T1000 (cell line): Measurements from ENCODE around the gene MAPK8IP3.

ENCODE experiments used
- DNase-seq: peaks from one replicate; lab custom pipeline; 2025; ENCODE audit warnings: mixed read lengths; lab: John Stamatoyannopoulos, UW

The MAPK8IP3 gene

GRCh38 chr16:1773703-1774447 is 67.9 kb downstream of the MAPK8IP3 start:
- peak; percentile 40 for DNase-seq

- no peak for DNase-seq
Observed at GRCh38 chr16:1774448-1774780, 68.4 kb downstream of the MAPK8IP3 start.

- DNase-seq: no peak
Observed at GRCh38 chr16:1775006-1775845, 69.2 kb downstream of the MAPK8IP3 start.

GRCh38 chr16:1775846-1776671 is 70.1 kb downstream of the MAPK8IP3 start:
- DNase-seq: no peak

GRCh38 chr16:1776672-1776955 is 70.6 kb downstream of the MAPK8IP3 start:
- no peak for DNase-seq

GRCh38 chr16:1776991-1777374 is 71.0 kb downstream of the MAPK8IP3 start:
- no peak for DNase-seq

GRCh38 chr16:1777375-1778199 is 71.6 kb downstream of the MAPK8IP3 start:
- no peak for DNase-seq

- DNase-seq: no peak
Observed at GRCh38 chr16:1778200-1779179, 72.5 kb downstream of the MAPK8IP3 start.

GRCh38 chr16:1779234-1779701 is 73.3 kb downstream of the MAPK8IP3 start:
- no peak for DNase-seq

- DNase-seq: no peak
Observed at GRCh38 chr16:1779741-1780676, 74.0 kb downstream of the MAPK8IP3 start.

- DNase-seq: no peak
Observed at GRCh38 chr16:1780677-1781072, 74.7 kb downstream of the MAPK8IP3 start.

- DNase-seq: no peak
Observed at GRCh38 chr16:1781254-1781653, 75.3 kb downstream of the MAPK8IP3 start.

GRCh38 chr16:1781758-1782407 is 75.9 kb downstream of the MAPK8IP3 start:
- no peak for DNase-seq

- peak; percentile 100 for DNase-seq
Observed at GRCh38 chr16:1782408-1783264, 76.6 kb downstream of the MAPK8IP3 start, which contains the start of the genes NUBP2 and SPSB3. Gene NUBP2, plus strand, starts transcription at chr16:1782960. Its CDS starts 61 bp downstream, at chr16:1783021. Gene SPSB3, minus strand, starts transcription at chr16:1782571. Its CDS starts 1,088 bp downstream, at chr16:1781483.

- DNase-seq: no peak
Observed at GRCh38 chr16:1784977-1785845, 79.2 kb downstream of the MAPK8IP3 start.

GRCh38 chr16:1785846-1786170 is 79.8 kb downstream of the MAPK8IP3 start:
- DNase-seq: no peak
